Tibial artery (tissue), 4 donors: ENCODE measurements around the gene SPSB1.
A peak's percentile ranks its signal among the peaks of the same experiment; 100 is the strongest.

Experiments
- DNase-seq, 2 donors: peaks; one replicate each; pipeline ENCODE4 v3.0.0-alpha.2; 2019
- H3K27ac ChIP-seq, 2 donors: fragments of 200-600 bp; sonication (generic) in 1 of 2; 1 replicate in 1 of 2; 2 replicates in 1 of 2; pipeline ENCODE4 v1.5.1; 2018 to 2019; ENCODE audit warnings: mild to moderate bottlenecking in 1 of 2
- H3K27me3 ChIP-seq, 2 donors: fragments of 200-600 bp; sonication (generic) in 1 of 2; one replicate each; pipeline versions ENCODE4 v1.5.1 to v1.6.0; 2016 to 2019
- H3K36me3 ChIP-seq, 3 donors: fragments of 200-600 bp; sonication (generic) in 2 of 3; one replicate each; pipeline ENCODE4 v1.5.1; 2016 to 2019; ENCODE audit warnings: mild to moderate bottlenecking in 2 of 3
- H3K4me1 ChIP-seq, 4 donors: fragments of 200-600 bp; sonication (generic) in 2 of 4; 1 replicate in 3 of 4; 2 replicates in 1 of 4; pipeline ENCODE4 v1.5.1; 2016 to 2019
- H3K4me3 ChIP-seq, 2 donors: fragments of 200-600 bp; sonication (generic) in 1 of 2; 1 replicate in 1 of 2; 2 replicates in 1 of 2; pipeline ENCODE4 v1.5.1; 2018 to 2019; ENCODE audit warnings: mild to moderate bottlenecking in 2 of 2
- H3K9me3 ChIP-seq, 3 donors: fragments of 200-600 bp; sonication (generic) in 1 of 3; one replicate each; pipeline ENCODE4 v1.5.1; 2016 to 2019
- intact Hi-C: fragments of 100-400 bp; cut with DNase I; formaldehyde crosslinking; loops from one replicate; pipeline ENCODE4 v1.15.0; 2023; ENCODE audit warnings: low total_unique reads
- TF ChIP-seq, protein P1 (sequence below), 2 experiments: fragments of 200-600 bp in 1 of 2; fragments of 450-650 bp in 1 of 2; IDR thresholded peaks; one replicate each; pipeline ENCODE4 v1.5.1; 2017 to 2019; ENCODE audit warnings: antibody characterized with exemption in 2 of 2, mild to moderate bottlenecking in 1 of 2, moderate library complexity in 1 of 2

Gene SPSB1

DNA sequence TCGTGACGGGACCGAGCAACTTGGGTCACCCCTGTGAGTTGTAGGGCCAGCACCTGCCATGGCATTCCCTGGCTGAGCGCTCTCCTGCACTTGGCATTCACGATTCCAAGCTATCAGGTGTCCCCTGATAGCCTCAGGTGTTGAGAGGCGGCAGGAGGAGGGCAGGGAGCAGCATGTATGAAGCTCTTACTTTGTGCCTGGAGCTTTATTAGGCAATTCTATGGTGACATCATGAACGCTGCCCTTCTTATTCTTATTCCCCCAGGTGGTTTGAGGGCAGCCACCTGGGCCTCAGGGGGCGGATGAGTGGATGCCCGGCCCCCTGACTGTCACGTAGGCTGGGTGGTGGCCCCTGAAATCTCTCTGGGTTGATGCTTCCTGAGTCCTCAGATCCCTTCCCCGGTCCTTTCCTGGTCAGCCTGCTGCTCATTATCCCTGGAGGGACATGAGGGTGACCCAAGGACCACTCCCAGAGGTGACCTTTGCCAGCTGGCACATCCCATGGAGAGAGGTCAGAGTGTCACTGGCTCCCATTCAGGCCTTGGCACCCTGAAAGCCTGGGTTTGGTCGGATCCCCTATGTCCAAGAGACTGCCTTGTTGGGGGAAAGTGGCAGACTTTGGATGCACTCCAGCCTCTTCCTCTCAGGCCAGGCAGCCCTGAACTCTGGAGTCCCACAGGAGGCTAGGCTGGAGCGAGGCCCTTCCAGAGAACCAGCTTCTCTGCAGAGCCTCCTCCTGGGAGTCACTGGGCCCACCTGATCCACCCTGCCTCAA is 51.9 kb downstream of the SPSB1 start:
- Histone ChIP-seq H3K4me3 (no peak overlapping the region), H3K27ac (peak overlapping the region; percentile 64 to 76), H3K27me3 (no peaks in the 10 kb centered on the region), H3K4me1 (peaks cover 0 to 89% (median 75%) of the 10 kb centered on the region in 4 donors), H3K36me3 (no peaks in the 10 kb centered on the region), H3K9me3 (no peaks in the 10 kb centered on the region)
- intact Hi-C loops, result no loop called here
- DNase-seq, result no peak
- TF ChIP-seq, protein P1, sequence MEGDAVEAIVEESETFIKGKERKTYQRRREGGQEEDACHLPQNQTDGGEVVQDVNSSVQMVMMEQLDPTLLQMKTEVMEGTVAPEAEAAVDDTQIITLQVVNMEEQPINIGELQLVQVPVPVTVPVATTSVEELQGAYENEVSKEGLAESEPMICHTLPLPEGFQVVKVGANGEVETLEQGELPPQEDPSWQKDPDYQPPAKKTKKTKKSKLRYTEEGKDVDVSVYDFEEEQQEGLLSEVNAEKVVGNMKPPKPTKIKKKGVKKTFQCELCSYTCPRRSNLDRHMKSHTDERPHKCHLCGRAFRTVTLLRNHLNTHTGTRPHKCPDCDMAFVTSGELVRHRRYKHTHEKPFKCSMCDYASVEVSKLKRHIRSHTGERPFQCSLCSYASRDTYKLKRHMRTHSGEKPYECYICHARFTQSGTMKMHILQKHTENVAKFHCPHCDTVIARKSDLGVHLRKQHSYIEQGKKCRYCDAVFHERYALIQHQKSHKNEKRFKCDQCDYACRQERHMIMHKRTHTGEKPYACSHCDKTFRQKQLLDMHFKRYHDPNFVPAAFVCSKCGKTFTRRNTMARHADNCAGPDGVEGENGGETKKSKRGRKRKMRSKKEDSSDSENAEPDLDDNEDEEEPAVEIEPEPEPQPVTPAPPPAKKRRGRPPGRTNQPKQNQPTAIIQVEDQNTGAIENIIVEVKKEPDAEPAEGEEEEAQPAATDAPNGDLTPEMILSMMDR (IDR thresholded peaks at IDR 0.05), result no peak

DNA sequence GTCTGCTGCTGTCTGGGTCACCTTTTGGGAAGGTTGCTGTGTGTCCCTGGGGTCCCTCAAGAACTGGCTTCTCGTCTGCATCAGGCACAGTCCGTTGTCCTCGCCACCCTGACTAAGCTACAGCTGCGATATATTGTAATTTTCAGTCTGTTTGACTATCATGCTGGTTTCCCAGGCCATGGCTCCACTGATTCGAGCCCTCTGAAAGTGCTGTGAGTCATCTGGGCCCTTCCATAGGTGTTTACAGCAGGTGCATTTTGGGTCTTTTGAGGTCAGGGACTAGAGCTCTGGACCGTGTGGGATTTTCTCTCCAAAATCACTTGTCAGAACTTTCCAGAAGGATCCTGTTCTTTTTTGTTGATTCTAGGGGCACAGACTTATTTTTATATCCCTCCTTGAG is 52.8 kb downstream of the SPSB1 start:
- Histone ChIP-seq H3K36me3 (no peaks in the 10 kb centered on the region), H3K4me1 (peaks cover 0 to 89% (median 75%) of the 10 kb centered on the region in 4 donors), H3K27ac (peak overlapping the region; percentile 64 to 76), H3K27me3 (no peaks in the 10 kb centered on the region), H3K4me3 (no peak overlapping the region), H3K9me3 (no peaks in the 10 kb centered on the region)
- intact Hi-C loops, result no loop called here
- DNase-seq, result no peak
- TF ChIP-seq, protein P1 (IDR thresholded peaks at IDR 0.05), result no peak

GRCh38 chr1:9345922-9346321 is 53.2 kb downstream of the SPSB1 start:
- Histone ChIP-seq H3K4me1 (peaks cover 0 to 89% (median 75%) of the 10 kb centered on the region in 4 donors), H3K27ac (peak overlapping the region; percentile 64 to 76), H3K36me3 (no peaks in the 10 kb centered on the region), H3K27me3 (no peaks in the 10 kb centered on the region), H3K4me3 (no peak overlapping the region), H3K9me3 (no peaks in the 10 kb centered on the region)
- intact Hi-C loops, result no loop called here
- DNase-seq, result no peak
- TF ChIP-seq, protein P1 (IDR thresholded peaks at IDR 0.05), result no peak

DNA sequence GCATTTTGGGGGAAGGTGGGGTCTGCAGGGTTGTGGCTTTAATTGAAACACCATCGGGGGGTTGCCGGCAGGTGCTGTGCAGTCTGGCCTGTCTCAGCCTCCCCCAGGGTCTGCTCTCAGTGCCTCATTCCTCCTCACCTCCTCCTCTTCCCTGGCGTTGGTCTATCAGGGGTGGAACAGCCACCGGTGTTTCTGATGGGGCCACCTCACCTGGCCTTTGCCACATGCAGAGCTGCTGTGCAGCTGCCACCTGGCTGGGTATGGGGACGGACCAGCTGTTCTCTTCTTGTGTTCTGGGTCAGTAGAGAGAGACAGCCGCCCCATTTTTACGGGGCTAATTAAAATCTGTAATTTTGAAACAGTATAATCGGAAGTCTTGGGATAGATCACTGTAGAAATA is 53.9 kb downstream of the SPSB1 start:
- Histone ChIP-seq H3K9me3 (no peaks in the 10 kb centered on the region), H3K4me1 (peaks cover 0 to 89% (median 74%) of the 10 kb centered on the region in 4 donors), H3K27me3 (no peaks in the 10 kb centered on the region), H3K36me3 (no peaks in the 10 kb centered on the region), H3K4me3 (no peak overlapping the region), H3K27ac (peak overlapping the region; percentile 64 to 76)
- intact Hi-C loops, result no loop called here
- TF ChIP-seq, protein P1 (IDR thresholded peaks at IDR 0.05), result no peak
- DNase-seq, result no peak

GRCh38 chr1:9347095-9347850 is 54.6 kb downstream of the SPSB1 start:
- TF ChIP-seq, protein P1 (IDR thresholded peaks at IDR 0.05), result no peak
- Histone ChIP-seq H3K36me3 (no peaks in the 10 kb centered on the region), H3K9me3 (no peaks in the 10 kb centered on the region), H3K4me3 (no peak overlapping the region), H3K27ac (peak overlapping the region; percentile 64 to 76), H3K4me1 (peaks cover 0 to 89% (median 76%) of the 10 kb centered on the region in 4 donors), H3K27me3 (no peaks in the 10 kb centered on the region)
- no peak for DNase-seq
- intact Hi-C loops, result no loop called here
